Vagina (tissue), 2 donors: Measurements from ENCODE around the gene IQSEC3. TPM values are rescaled to one million over a fixed set of nuclear protein-coding genes. Genes with fewer than 3 reads are reported as not detected.
"Not testable (repeated sequence)": the region's sequence is repeated elsewhere in the genome, so short reads cannot be mapped to it uniquely, and the experiment has no call there.

Experiments used
- DNase-seq, 2 donors: peaks; one replicate each; pipeline ENCODE4 v3.0.0-alpha.2; 2017; ENCODE audit errors: extremely low spot score in 2 of 2
- H3K27ac ChIP-seq: fragments of 200-600 bp; sonication (generic); one replicate; pipeline ENCODE4 v1.5.1; 2019
- H3K27me3 ChIP-seq: fragments of 200-600 bp; sonication (generic); one replicate; pipeline ENCODE4 v1.5.1; 2019
- H3K36me3 ChIP-seq, 2 donors: fragments of 200-600 bp; sonication (generic); one replicate each; pipeline ENCODE4 v1.5.1; 2017 to 2019
- H3K4me1 ChIP-seq: fragments of 200-600 bp; sonication (generic); one replicate; pipeline ENCODE4 v1.5.1; 2019
- H3K4me3 ChIP-seq, 2 donors: fragments of 200-600 bp; sonication (generic); 1 replicate in 1 of 2; 2 replicates in 1 of 2; pipeline ENCODE4 v1.5.1; 2016 to 2019
- H3K9me3 ChIP-seq: fragments of 200-600 bp; sonication (generic); one replicate; pipeline ENCODE4 v1.5.1; 2019
- CTCF ChIP-seq, 3 experiments: fragments of 450-650 bp in 2 of 3; fragments of 200-600 bp in 1 of 3; sonication (generic) in 1 of 3; IDR thresholded peaks; one replicate each; pipeline ENCODE4 v1.5.1; 2017 to 2019; ENCODE audit warnings: antibody characterized with exemption in 3 of 3, mild to moderate bottlenecking in 2 of 3, moderate library complexity in 2 of 3
- POLR2A ChIP-seq, 2 donors: fragments of 450-650 bp; IDR thresholded peaks; one replicate each; pipeline ENCODE4 v1.6.1; 2017; ENCODE audit warnings: antibody characterized with exemption in 2 of 2, mild to moderate bottlenecking in 2 of 2, moderate library complexity in 2 of 2
- POLR2AphosphoS5 ChIP-seq, 2 donors: sonication (generic); formaldehyde crosslinking; IDR thresholded peaks; one replicate each; pipeline ENCODE4 v1.9.0; 2017; ENCODE audit warnings: antibody characterized with exemption in 2 of 2, mild to moderate bottlenecking in 2 of 2, low read depth in 1 of 2; ENCODE audit not compliant: insufficient read depth in 1 of 2
- intact Hi-C: fragments of 100-400 bp; cut with DNase I; formaldehyde crosslinking; loops from one replicate; pipeline ENCODE4 v1.15.1; 2023
- total RNA-seq: library from RNA; depleted of rRNA; stranded (reverse); fragments of >200 nt; gene quantifications from one replicate; pipeline ENCODE4 v1.2.3, GENCODE V29; 2016

The IQSEC3 gene
- total RNA-seq = 1.7 TPM

GRCh38 chr12:66428-66781, at the start of gene IQSEC3:
Gene IQSEC3 (plus strand): TSS chr12:66767. CDS start chr12:66883, 116 bp downstream.
- H3K4me3 ChIP-seq, H3K4me1 ChIP-seq, H3K27me3 ChIP-seq, H3K9me3 ChIP-seq, DNase-seq, intact Hi-C loops, H3K36me3 ChIP-seq, H3K27ac ChIP-seq: not testable (repeated sequence)

- H3K9me3 ChIP-seq, H3K4me3 ChIP-seq, H3K27ac ChIP-seq, H3K27me3 ChIP-seq, DNase-seq, intact Hi-C loops: not testable (repeated sequence)
- Histone ChIP-seq H3K4me1 (peaks cover 13% of the 10 kb centered on the region), H3K36me3 (peaks cover 0 to 14% of the 10 kb centered on the region in 2 donors)
These were observed 48.9 kb upstream of the IQSEC3 start for GRCh38 chr12:17370-18340.

- H3K9me3 ChIP-seq, H3K4me3 ChIP-seq, H3K27me3 ChIP-seq, DNase-seq, intact Hi-C loops, H3K27ac ChIP-seq, H3K4me1 ChIP-seq: not testable (repeated sequence)
- peaks cover 0 to 14% of the 10 kb centered on the region in 2 donors for H3K36me3 ChIP-seq
These were observed 47.6 kb upstream of the IQSEC3 start for GRCh38 chr12:18821-19567.

GRCh38 chr12:19906-20305, 46.7 kb upstream of the IQSEC3 start:
- intact Hi-C loops, H3K27ac ChIP-seq: not testable (repeated sequence)

GRCh38 chr12:20757-21156, 45.8 kb upstream of the IQSEC3 start:
- Histone ChIP-seq H3K36me3 (peaks cover 0 to 14% of the 10 kb centered on the region in 2 donors), H3K27ac (no peak overlapping the region), H3K4me3 (no peak overlapping the region), H3K27me3 (no peaks in the 10 kb centered on the region), H3K4me1 (no peaks in the 10 kb centered on the region), H3K9me3 (no peaks in the 10 kb centered on the region)
- DNase-seq = no peak
- no peak for TF ChIP-seq CTCF (IDR thresholded peaks at IDR 0.05)
- TF ChIP-seq POLR2A (IDR thresholded peaks at IDR 0.05) = no peak
- no peak for TF ChIP-seq POLR2AphosphoS5 (IDR thresholded peaks at IDR 0.05; ENCODE audit: insufficient read depth in 1 of 2, low read depth in 1 of 2)
- intact Hi-C loops = no loop called here

More at GRCh38 chr12:19906-20305, 46.7 kb upstream of the IQSEC3 start:
- not testable (repeated sequence) for H3K9me3 ChIP-seq, H3K4me3 ChIP-seq, H3K4me1 ChIP-seq, H3K27me3 ChIP-seq, DNase-seq
- H3K36me3 ChIP-seq = peaks cover 0 to 14% of the 10 kb centered on the region in 2 donors

- no peak for TF ChIP-seq POLR2A (IDR thresholded peaks at IDR 0.05)
- no peak for TF ChIP-seq POLR2AphosphoS5 (IDR thresholded peaks at IDR 0.05; ENCODE audit: insufficient read depth in 1 of 2, low read depth in 1 of 2)
- no peak for TF ChIP-seq CTCF (IDR thresholded peaks at IDR 0.05)
- Histone ChIP-seq H3K27me3 (no peaks in the 10 kb centered on the region), H3K4me1 (no peaks in the 10 kb centered on the region), H3K27ac (no peak overlapping the region), H3K36me3 (peaks cover 0 to 14% of the 10 kb centered on the region in 2 donors), H3K4me3 (no peak overlapping the region), H3K9me3 (no peaks in the 10 kb centered on the region)
- peak in 1 of 2 donors; percentile 91 for DNase-seq
- intact Hi-C loops = no loop called here
These were observed 45.0 kb upstream of the IQSEC3 start for GRCh38 chr12:21301-22189.
